GM19463 (cell line): ENCODE measurements around the gene TSHR.
"Not testable (repeated sequence)": the region's sequence is repeated elsewhere in the genome, so short reads cannot be mapped to it uniquely, and the experiment has no call there.

Source experiments
- ATAC-seq: cut with Tn5 transposase; IDR thresholded peaks from one replicate; pipeline ENCODE4 v1.9.1; 2021; ENCODE audit warnings: mild to moderate bottlenecking, moderate library complexity; ENCODE audit not compliant: unreplicated experiment

TSHR gene

DNA sequence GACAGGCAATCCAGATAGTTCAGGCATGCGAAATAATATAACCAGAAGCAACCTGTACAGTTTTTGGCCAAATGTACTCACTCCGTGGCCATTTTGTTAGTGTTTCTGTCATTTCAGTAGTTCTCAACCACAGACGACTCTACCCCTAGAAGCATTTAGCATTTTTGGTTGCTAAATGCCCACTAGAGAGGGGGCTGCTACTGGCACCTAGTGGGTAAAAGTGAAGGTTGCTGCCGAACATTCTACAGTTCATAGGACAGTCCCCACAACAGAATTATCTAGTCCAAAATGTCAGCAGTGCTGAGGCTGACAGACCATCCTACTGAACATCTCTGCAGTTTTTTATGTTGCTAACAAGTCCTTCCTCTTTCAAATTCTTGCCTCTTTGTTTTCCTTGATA, 107.4 kb downstream of the TSHR start:
- ATAC-seq: peak; percentile 88

GRCh38 chr14:81066672-81067071, 111.3 kb downstream of the TSHR start:
- ATAC-seq: no peak

DNA sequence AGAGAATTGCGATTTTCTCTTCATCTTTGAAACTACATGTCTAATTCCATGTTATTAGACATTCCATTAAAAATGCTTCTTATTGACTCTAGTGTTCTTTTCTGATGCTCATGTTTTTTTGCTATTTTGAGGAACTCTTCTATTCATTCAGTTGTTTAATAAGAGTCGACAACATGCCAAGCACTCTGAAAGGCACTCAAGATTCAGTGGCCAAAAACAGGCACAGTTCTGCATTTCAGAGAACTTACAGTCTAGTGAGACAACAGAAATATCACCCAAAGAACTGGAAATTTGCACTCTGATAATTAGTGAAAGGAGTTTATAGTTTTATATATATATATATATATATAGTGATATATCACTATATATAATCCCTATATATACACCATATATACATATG, 111.7 kb downstream of the TSHR start:
- ATAC-seq: no peak

- no peak for ATAC-seq
Observed at GRCh38 chr14:81068176-81068782, 112.9 kb downstream of the TSHR start.

- no peak for ATAC-seq
Observed at GRCh38 chr14:81070511-81070910, 115.1 kb downstream of the TSHR start.

- ATAC-seq: no peak
Observed at GRCh38 chr14:81085596-81085995, 130.2 kb downstream of the TSHR start.

DNA sequence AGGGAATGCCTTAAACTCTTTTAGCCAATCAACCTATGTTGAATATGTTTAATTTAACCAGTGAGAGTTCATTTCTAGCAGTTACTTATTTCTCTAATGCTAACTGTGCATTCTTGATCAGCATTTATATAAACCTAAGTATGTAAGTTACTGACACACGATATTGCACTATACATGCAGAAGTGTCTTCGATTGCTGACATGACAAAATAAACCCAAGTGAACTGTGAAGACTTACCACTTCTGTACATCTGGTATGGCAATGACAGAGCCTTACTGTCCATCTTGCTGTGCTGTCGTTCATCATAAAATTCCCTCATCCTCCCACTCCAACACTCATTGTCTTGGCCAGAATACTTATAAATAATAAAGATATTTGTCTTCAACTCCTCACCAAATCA, 131.8 kb downstream of the TSHR start:
- ATAC-seq: no peak

DNA sequence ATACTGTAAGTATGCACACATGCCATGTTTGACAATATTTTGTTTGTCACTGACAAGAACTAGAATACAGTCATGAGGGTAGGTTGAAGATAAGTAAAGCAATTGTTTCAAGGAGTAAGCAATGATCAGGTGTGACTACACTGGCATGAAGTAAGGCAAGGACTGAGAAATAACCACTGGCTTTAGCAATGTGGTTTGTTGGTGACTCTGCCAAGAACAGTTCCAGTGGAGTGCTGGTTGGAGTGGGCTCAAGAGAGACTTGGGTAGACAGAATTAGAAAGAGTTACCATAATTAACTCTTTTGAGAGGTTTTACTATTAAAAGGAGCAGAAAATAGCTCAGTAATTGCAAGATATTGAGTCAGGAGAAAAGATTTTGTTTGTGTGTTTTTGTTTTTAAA, 135.7 kb downstream of the TSHR start:
- ATAC-seq: no peak

DNA sequence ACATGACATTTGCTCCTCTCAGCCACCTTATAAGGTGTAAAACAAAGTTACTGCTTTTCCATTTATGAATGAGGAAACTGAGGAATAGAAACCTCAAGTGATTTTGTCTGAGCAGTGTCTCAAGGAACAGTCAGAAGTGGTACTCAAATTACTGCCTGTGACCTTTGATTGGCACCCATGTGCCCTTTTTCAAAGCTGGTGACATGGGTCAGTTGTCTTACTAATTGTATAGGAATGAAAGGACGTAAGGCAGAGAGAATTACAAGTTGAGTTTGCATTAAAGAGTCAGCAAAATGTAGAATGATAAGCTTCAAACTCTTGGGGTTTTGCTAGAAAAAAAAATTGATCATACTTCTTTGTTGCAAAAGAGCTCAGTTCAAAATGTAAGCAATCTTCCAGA, 136.2 kb downstream of the TSHR start:
- no peak for ATAC-seq

DNA sequence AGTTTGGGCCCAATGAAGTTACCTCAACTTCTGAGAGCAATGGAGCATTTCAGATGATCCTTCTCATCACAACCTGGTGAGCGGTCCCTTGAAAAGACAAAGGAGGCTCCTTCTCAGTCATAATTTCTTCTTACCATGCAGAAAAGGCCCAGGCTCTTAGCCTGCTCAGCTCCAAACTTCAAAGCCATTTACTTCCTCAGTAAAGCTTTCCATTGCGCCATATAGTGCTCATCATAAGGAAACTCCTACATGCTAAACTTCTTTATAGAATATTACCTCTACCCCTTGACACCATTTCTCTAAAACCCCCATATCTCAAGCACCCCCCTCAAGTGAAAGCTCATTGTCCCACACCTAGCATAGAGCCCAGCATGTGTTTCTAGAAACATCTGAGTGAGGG, 138.2 kb downstream of the TSHR start:
- ATAC-seq: no peak

DNA sequence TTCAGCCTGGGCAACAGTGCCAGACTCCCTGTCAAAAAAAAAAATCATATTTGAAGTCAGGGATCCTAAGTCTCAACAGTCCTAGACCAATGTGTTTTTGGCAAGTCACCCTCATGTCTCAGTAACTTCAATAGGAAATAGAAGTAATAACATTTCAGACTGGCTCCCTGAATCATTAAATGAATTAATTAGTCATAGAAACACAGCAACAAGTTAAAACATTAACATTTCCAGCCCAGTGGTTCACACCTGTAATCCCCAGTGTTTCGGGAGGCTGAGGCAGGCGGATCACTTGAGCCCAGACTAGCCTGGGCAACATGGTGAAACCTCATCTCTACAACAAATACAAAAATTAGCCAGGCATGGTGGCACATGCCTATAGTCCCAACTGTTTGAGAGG, 140.1 kb downstream of the TSHR start:
- no peak for ATAC-seq

GRCh38 chr14:81096656-81097055, 141.2 kb downstream of the TSHR start:
- ATAC-seq: no peak

- ATAC-seq: no peak
Observed at GRCh38 chr14:81102217-81102616, 146.8 kb downstream of the TSHR start.

DNA sequence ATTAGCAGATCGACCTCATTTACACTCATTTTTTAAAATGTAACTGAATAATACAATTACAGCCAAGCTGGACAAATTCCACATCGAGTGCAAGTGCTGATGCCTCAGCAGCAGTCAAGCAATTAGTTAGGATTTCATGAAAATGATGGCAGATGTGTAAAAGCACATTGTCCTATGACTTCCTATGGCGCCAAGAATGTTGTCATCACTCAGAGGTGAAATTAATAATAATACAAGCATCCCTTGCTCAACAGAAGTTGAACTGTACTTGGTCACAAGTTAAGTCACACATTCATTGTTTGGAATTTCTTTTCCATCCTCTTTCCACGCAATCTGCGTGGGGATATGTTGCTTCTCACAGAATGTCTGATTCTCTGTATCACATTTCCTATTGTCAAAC, 148.0 kb downstream of the TSHR start:
- no peak for ATAC-seq

DNA sequence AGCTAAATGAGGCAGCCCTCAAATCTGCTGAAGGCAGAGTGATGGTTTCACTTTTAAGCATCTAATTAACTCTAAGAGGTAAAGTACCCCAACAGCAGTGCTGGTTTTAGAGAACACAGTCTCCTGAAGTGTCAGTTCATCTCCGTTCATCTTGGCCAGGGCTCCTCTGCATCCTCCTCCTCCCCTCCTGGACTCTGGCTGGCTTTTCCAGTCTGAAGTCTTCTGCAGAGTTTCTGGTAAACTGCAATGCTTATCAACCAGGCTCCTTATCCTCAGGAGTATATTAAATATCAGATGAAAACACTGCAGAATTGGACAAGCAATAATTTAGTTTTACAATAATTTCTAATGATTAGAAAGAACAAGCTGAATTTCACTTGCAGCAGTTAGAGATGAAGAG, 150.0 kb downstream of the TSHR start:
- no peak for ATAC-seq

DNA sequence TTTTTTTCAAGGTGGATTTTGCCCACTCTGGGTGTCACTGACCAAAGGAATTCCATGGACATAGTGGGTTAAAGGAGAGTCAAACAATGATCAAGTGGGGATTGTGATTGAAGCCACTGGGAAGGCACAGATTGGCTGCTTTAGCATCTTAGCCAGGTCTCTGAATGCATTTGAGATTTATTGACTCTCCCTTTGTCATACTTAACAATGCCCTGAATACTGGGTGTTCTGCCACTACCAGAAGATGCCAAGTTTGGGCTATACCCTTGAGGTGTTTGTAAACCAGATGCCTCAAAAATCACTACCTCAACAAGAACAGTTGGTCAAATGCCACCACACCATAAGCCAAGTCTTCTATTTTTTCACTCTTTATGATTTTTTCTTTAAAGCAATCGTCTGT, 150.5 kb downstream of the TSHR start:
- no peak for ATAC-seq

- ATAC-seq: no peak
Observed at GRCh38 chr14:81110186-81110585, 154.8 kb downstream of the TSHR start.

- no peak for ATAC-seq
Observed at GRCh38 chr14:81113176-81113575, 157.8 kb downstream of the TSHR start.

DNA sequence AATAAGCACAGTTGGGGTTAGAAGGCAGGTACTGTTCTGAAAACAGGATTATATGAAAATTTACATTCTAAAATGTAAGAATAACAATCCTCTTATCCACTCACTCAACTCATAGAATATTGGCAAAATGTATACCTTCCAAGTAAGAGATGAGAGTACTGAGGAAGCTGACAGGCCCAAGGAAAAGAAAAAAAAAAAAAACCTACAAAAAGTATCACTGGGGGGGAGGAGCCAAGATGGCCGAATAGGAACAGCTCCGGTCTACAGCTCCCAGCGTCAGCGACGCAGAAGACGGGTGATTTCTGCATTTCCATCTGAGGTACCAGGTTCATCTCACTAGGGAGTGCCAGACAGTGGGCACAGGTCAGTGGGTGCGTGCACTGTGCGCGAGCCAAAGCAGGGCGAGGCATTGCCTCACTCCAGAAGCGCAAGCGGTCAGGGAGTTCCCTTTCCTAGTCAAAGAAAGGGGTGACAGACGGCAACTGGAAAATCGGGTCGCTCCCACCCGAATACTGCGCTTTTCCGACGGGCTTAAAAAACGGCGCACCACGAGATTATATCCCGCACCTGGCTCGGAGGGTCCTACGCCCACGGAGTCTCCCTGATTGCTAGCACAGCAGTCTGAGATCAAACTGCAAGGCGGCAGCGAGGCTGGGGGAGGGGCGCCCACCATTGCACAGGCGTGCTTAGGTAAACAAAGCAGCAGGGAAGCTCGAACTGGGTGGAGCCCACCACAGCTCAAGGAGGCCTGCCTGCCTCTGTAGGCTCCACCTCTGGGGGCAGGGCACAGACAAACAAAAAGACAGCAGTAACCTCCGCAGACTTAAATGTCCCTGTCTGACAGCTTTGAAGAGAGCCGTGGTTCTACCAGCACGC, 158.8 kb downstream of the TSHR start:
- ATAC-seq: not testable (repeated sequence)

DNA sequence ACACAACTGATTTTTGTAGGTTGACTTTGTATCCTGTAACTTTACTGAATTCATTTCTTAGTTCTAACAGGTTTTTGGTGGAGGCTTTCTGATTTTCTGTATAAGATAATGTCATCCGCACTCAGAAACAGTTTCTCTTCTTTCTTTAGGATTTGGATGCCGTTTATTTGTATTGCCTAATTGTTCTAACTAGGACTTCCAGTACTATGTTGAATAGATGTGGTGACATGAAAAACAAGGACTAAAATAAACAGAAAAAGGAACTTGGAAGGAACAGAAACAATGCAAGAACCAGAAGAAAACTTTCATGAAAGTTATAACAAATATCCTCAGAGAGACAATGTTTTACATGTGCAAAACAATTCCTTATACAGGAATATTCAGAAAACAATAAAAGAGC, 165.1 kb downstream of the TSHR start:
- ATAC-seq: no peak

DNA sequence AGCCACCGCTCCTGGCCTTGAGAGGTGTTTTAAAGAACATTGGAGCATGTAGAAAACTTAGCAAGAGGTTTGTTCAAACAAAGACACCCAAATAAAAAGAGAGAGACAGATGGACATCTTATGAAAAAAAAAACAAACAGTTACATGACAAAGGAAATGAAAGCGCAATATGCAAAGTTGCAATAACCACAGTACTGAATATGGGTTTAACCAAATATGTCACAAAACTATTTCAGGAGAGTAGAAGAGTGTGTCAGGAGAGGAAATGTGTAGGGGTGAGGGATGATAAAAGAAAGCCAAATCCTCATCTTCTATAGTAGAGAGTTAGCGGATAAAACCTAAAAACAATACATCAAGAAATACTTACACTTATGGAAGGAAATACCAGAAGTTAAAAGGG, 166.9 kb downstream of the TSHR start:
- ATAC-seq: peak; percentile 97

DNA sequence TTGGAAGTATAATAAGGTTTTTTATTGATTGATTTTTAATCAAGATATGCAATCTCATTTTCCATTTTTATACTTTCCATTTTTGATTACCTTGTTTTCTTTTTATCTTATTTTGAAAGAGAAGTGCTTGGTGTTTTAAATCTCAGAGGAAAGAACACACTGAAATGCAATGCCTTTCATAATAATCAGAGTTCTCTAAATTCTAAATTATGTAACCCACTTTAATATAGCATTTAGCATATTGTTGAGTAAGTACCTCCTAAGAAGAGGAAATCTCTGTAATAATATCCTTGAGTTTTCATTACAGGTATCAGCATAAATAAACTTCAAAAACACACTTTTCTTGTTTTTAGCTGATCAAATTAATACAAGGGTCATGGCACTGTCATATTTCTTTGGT, 168.4 kb downstream of the TSHR start:
- no peak for ATAC-seq

- no peak for ATAC-seq
Observed at GRCh38 chr14:81125536-81125935, 170.1 kb downstream of the TSHR start.
